HL-60 (cell line): ENCODE results near the gene IL4R.

Source experiments
- DNase-seq, 2 experiments: peaks; one replicate each; pipeline ENCODE4 v3.0.0-alpha.2; 2010 to 2020; ENCODE audit warnings: low read depth in 1 of 2, low spot score in 1 of 2
- H3K27ac ChIP-seq: fragments of 250-450 bp; sonication (Bioruptor Pico); replicated peaks from 2 replicates; pipeline ENCODE4 v1.5.1; 2020; ENCODE audit warnings: mild to moderate bottlenecking, moderate library complexity
- H3K27me3 ChIP-seq: fragments of 250-450 bp; sonication (Bioruptor Pico); 2 replicates; pipeline ENCODE4 v1.5.1; 2021; ENCODE audit warnings: mild to moderate bottlenecking, moderate library complexity; ENCODE audit not compliant: insufficient read depth, poor library complexity, severe bottlenecking
- H3K4me3 ChIP-seq: replicated peaks from 2 replicates; pipeline ENCODE4 v1.5.1; 2011; ENCODE audit warnings: mild to moderate bottlenecking, control low read depth, low read length; ENCODE audit not compliant: insufficient read depth
- GABPA ChIP-seq: IDR thresholded peaks from 2 replicates; pipeline ENCODE4 v1.6.1; 2012; ENCODE audit warnings: low read depth
- POLR2AphosphoS5 ChIP-seq: IDR thresholded peaks from 2 replicates; pipeline ENCODE4 v1.6.1; 2012; ENCODE audit warnings: low read depth
- SPI1 ChIP-seq: IDR thresholded peaks from 2 replicates; pipeline ENCODE4 v1.6.1; 2012; ENCODE audit warnings: low read depth, mild to moderate bottlenecking, borderline replicate concordance
- TF ChIP-seq, protein P1 (sequence below): IDR thresholded peaks from 2 replicates; pipeline ENCODE4 v1.6.1; 2012; ENCODE audit warnings: low read depth; ENCODE audit not compliant: insufficient replicate concordance
- TF ChIP-seq, protein P2 (sequence below): IDR thresholded peaks from one replicate; pipeline ENCODE4 v1.5.1; 2011; ENCODE audit warnings: low read length, control low read depth, inconsistent platforms; ENCODE audit not compliant: insufficient read depth

Gene IL4R

DNA sequence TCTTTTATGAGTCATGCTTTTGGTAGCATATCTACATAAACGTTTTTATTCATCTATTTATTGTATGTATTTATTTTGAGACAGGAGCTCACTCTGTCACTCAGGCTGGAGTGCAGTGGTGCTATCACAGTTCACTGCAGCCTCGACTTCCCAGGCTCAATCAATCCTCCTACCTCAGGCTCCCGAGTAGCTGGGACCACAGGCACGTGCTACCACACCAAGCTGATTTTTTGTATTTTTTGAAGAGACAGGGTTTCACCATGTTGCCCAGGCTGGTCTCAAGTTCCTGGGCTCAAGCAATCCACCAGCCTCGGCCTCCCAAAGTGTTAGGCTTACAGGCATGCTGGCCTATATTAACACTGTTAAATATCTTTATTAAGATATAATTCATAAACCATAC, 20.4 kb upstream of the IL4R start:
- no peak for TF ChIP-seq POLR2AphosphoS5
- TF ChIP-seq GABPA = no peak
- no peak for TF ChIP-seq SPI1
- TF ChIP-seq, protein P1, sequence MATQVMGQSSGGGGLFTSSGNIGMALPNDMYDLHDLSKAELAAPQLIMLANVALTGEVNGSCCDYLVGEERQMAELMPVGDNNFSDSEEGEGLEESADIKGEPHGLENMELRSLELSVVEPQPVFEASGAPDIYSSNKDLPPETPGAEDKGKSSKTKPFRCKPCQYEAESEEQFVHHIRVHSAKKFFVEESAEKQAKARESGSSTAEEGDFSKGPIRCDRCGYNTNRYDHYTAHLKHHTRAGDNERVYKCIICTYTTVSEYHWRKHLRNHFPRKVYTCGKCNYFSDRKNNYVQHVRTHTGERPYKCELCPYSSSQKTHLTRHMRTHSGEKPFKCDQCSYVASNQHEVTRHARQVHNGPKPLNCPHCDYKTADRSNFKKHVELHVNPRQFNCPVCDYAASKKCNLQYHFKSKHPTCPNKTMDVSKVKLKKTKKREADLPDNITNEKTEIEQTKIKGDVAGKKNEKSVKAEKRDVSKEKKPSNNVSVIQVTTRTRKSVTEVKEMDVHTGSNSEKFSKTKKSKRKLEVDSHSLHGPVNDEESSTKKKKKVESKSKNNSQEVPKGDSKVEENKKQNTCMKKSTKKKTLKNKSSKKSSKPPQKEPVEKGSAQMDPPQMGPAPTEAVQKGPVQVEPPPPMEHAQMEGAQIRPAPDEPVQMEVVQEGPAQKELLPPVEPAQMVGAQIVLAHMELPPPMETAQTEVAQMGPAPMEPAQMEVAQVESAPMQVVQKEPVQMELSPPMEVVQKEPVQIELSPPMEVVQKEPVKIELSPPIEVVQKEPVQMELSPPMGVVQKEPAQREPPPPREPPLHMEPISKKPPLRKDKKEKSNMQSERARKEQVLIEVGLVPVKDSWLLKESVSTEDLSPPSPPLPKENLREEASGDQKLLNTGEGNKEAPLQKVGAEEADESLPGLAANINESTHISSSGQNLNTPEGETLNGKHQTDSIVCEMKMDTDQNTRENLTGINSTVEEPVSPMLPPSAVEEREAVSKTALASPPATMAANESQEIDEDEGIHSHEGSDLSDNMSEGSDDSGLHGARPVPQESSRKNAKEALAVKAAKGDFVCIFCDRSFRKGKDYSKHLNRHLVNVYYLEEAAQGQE = no peak
- TF ChIP-seq, protein P2, sequence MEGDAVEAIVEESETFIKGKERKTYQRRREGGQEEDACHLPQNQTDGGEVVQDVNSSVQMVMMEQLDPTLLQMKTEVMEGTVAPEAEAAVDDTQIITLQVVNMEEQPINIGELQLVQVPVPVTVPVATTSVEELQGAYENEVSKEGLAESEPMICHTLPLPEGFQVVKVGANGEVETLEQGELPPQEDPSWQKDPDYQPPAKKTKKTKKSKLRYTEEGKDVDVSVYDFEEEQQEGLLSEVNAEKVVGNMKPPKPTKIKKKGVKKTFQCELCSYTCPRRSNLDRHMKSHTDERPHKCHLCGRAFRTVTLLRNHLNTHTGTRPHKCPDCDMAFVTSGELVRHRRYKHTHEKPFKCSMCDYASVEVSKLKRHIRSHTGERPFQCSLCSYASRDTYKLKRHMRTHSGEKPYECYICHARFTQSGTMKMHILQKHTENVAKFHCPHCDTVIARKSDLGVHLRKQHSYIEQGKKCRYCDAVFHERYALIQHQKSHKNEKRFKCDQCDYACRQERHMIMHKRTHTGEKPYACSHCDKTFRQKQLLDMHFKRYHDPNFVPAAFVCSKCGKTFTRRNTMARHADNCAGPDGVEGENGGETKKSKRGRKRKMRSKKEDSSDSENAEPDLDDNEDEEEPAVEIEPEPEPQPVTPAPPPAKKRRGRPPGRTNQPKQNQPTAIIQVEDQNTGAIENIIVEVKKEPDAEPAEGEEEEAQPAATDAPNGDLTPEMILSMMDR = no peak
- Histone ChIP-seq H3K4me3 (no peak overlapping the region), H3K27me3 (no peaks in the 10 kb centered on the region), H3K27ac (no peak overlapping the region)
- DNase-seq = no peak

DNA sequence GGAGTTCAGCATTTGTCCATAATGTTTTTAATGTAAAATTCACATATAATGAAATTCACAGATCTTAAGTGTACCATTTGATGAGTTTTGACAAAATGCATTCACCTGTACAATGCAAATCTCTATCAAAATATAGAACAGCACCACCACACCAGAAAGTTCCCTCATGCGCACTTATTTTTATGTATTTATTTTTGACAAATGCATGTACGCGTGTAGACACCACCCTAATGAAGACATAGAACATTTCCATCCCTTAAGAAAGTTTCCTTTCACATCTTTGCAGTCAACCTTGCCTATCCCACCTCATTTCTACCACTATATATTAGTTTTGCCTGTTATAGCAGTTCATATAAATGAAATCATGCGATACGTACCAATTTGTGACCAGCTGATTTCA, 15.6 kb upstream of the IL4R start:
- DNase-seq = no peak
- Histone ChIP-seq H3K27me3 (no peaks in the 10 kb centered on the region), H3K27ac (no peak overlapping the region), H3K4me3 (no peak overlapping the region)
- TF ChIP-seq GABPA (no peak), POLR2AphosphoS5 (no peak), SPI1 (no peak)
- TF ChIP-seq, protein P2 = no peak
- TF ChIP-seq, protein P1 = no peak

- Histone ChIP-seq H3K27ac (no peak overlapping the region), H3K27me3 (no peaks in the 10 kb centered on the region), H3K4me3 (no peak overlapping the region)
- TF ChIP-seq, protein P1 = no peak
- TF ChIP-seq POLR2AphosphoS5 (no peak), GABPA (no peak), SPI1 (no peak)
- TF ChIP-seq, protein P2 = no peak
- DNase-seq = no peak
Measured at GRCh38 chr16:27301236-27301861, 12.4 kb upstream of the IL4R start.
